NB4 (cell line): ENCODE measurements around the gene KRTAP20-3.

Source experiments
- CTCF ChIP-seq: IDR thresholded peaks from one replicate; pipeline ENCODE4 v1.5.1; 2012; ENCODE audit warnings: low read depth, low read length
- MYC ChIP-seq: IDR thresholded peaks from 2 replicates; pipeline ENCODE4 v1.6.1; 2011; ENCODE audit warnings: low read depth, low read length
- POLR2A ChIP-seq: IDR thresholded peaks from 2 replicates; pipeline ENCODE4 v1.6.1; 2011; ENCODE audit warnings: mild to moderate bottlenecking; ENCODE audit not compliant: insufficient read length; ENCODE audit errors: extremely low read depth

- TF ChIP-seq CTCF = no peak
- TF ChIP-seq MYC = no peak
- no peak for TF ChIP-seq POLR2A
Observed at GRCh38 chr21:30605968-30606367, 36.7 kb upstream of the KRTAP20-3 start.
